Peyer's patch (tissue), 4 donors: ENCODE measurements around the gene MAP2K4.
A peak's percentile ranks its signal among the peaks of the same experiment; 100 is the strongest.

Experiments
- CTCF ChIP-seq, 6 experiments: fragments of 450-650 bp in 4 of 6; fragments of 200-600 bp in 2 of 6; sonication (generic) in 1 of 6; IDR thresholded peaks; one replicate each; pipeline ENCODE4 v1.5.1; 2017 to 2019; ENCODE audit warnings: antibody characterized with exemption in 6 of 6, mild to moderate bottlenecking in 3 of 6, moderate library complexity in 1 of 6
- POLR2A ChIP-seq, 2 donors: fragments of 450-650 bp; IDR thresholded peaks; one replicate each; pipeline ENCODE4 v1.5.1; 2017; ENCODE audit warnings: antibody characterized with exemption in 2 of 2, mild to moderate bottlenecking in 2 of 2, moderate library complexity in 2 of 2

GRCh38 chr17:11997147-11997971 is 23.3 kb upstream of the MAP2K4 start, which contains the start of gene ZNF18:
- TF ChIP-seq POLR2A (IDR thresholded peaks at IDR 0.05) (peak; percentile 90 to 97), CTCF (IDR thresholded peaks at IDR 0.05) (no peak)
